ENCODE results near the gene GDNF.

- no peak for TF ChIP-seq POLR2AphosphoS5 (IDR thresholded peaks at IDR 0.05; ENCODE audit: low read depth)
- TF ChIP-seq CTCF (IDR thresholded peaks at IDR 0.05; ENCODE audit: insufficient read depth, low read length): no peak
These were observed 904 bp downstream of the GDNF start for GRCh38 chr5:37838933-37839341.

Measured in HL-60 (cell line).